LNCAP (cell line): ENCODE data around the gene SMARCA4.

Experiments used
- CTCF ChIP-seq: fragments of 450-650 bp; IDR thresholded peaks from 2 replicates; pipeline ENCODE4 v1.5.1; 2017; ENCODE audit warnings: mild to moderate bottlenecking

SMARCA4 gene

GRCh38 chr19:11100049-11100448 lies 139.2 kb downstream of the SMARCA4 start:
- no peak for TF ChIP-seq CTCF

GRCh38 chr19:11101057-11101456 lies 140.2 kb downstream of the SMARCA4 start:
- TF ChIP-seq CTCF: no peak

GRCh38 chr19:11102944-11103343 lies 142.1 kb downstream of the SMARCA4 start:
- no peak for TF ChIP-seq CTCF

GRCh38 chr19:11105014-11105636 lies 144.3 kb downstream of the SMARCA4 start:
- no peak for TF ChIP-seq CTCF

GRCh38 chr19:11106477-11106876 lies 145.6 kb downstream of the SMARCA4 start:
- no peak for TF ChIP-seq CTCF

GRCh38 chr19:11108746-11109145 lies 147.9 kb downstream of the SMARCA4 start:
- TF ChIP-seq CTCF: no peak

- TF ChIP-seq CTCF: no peak
Measured at GRCh38 chr19:11111117-11111770, 150.4 kb downstream of the SMARCA4 start.
